GM12864 (cell line): ENCODE measurements around the gene KIF6.
"Not testable (repeated sequence)": the region's sequence is repeated elsewhere in the genome, so short reads cannot be mapped to it uniquely, and the experiment has no call there.

ENCODE experiments used
- DNase-seq: peaks from one replicate; pipeline ENCODE4 v3.0.0-alpha.2; 2011; ENCODE audit warnings: low read depth
- H3K4me3 ChIP-seq: 2 replicates; pipeline ENCODE4 v1.5.1; 2011; ENCODE audit warnings: mild to moderate bottlenecking, low read depth, low read length, control low read depth
- TF ChIP-seq, protein P1 (sequence below): IDR thresholded peaks from 2 replicates; pipeline ENCODE4 v1.5.1; 2011; ENCODE audit warnings: low read depth, mild to moderate bottlenecking, moderate library complexity, low read length, control low read depth, inconsistent platforms; ENCODE audit errors: missing control alignments

Gene KIF6

DNA sequence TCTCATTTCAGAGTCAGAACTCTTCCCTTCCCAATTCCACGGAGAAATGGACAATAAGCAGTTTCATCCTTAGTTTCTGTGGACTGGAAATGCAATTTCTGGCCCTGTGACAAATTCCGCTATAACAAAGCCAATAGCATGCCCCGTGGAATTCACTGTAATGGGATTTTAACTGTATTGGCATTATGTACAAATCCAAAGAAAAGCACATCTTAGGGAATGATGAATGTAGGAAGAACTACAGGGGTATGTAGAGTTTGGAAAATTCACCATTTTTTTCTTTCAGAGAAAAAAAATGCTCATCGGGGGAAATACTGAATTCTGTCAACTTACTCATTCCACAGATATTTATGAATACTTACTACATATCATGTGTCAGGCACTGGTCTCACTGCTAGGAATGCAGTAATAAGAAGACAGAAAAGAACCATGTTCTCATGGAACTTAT lies 43.5 kb downstream of the KIF6 start:
- DNase-seq = no peak
- H3K4me3 ChIP-seq = no peak overlapping the region
- TF ChIP-seq, protein P1, sequence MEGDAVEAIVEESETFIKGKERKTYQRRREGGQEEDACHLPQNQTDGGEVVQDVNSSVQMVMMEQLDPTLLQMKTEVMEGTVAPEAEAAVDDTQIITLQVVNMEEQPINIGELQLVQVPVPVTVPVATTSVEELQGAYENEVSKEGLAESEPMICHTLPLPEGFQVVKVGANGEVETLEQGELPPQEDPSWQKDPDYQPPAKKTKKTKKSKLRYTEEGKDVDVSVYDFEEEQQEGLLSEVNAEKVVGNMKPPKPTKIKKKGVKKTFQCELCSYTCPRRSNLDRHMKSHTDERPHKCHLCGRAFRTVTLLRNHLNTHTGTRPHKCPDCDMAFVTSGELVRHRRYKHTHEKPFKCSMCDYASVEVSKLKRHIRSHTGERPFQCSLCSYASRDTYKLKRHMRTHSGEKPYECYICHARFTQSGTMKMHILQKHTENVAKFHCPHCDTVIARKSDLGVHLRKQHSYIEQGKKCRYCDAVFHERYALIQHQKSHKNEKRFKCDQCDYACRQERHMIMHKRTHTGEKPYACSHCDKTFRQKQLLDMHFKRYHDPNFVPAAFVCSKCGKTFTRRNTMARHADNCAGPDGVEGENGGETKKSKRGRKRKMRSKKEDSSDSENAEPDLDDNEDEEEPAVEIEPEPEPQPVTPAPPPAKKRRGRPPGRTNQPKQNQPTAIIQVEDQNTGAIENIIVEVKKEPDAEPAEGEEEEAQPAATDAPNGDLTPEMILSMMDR = no peak

DNA sequence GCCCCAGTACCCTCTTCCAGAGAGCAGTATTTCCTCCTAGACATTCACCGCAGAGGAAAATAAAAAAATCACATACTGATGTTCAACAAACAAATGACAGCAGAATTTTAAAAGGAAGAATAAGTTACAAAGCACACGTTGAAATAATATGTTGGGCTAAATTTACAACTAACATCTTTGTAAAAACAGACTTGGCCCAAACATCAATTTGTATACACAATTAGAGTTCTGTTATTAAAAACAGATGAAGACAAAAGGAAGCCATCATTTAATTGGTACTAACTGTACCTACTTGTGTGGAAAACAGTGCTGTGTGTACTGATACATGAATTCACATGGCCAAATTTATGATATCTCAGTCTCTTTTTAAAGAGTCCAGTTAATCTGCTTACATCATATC lies 46.3 kb downstream of the KIF6 start:
- no peak overlapping the region for H3K4me3 ChIP-seq
- TF ChIP-seq, protein P1 = no peak
- DNase-seq = no peak

DNA sequence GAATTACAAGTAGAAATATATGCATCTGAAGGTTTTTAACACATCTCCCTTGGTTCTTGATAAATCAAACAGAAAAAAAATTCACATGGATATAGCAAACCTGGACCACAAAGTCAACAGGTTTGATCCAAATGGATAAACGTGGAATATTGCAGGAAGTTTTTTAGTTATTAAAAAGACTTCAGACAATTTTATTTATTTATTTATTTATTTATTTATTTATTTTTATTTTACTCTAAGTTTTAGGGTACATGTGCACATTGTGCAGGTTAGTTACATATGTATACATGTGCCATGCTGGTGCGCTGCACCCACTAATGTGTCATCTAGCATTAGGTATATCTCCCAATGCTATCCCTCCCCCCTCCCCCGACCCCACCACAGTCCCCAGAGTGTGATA lies 47.9 kb downstream of the KIF6 start:
- not testable (repeated sequence) for H3K4me3 ChIP-seq, DNase-seq

DNA sequence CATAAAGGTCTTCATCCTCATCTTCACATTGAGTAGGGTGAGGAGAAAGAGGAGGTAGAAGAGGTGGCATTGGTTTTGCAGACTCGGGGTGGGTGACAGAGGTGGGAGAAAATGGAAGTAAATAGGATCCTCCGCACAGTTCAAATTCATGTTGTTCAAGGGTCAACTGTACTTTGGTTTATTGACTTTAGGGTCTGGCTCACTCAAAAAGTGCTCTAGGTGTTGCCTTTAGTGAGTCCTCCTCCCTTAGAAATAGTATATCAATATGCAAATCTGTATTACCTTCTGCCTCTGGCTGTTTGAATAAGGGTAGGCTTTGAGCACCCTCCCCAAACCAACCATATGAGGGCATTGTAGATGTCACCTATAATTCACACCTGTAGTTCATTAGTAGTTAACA lies 54.7 kb downstream of the KIF6 start:
- TF ChIP-seq, protein P1 = no peak

DNA sequence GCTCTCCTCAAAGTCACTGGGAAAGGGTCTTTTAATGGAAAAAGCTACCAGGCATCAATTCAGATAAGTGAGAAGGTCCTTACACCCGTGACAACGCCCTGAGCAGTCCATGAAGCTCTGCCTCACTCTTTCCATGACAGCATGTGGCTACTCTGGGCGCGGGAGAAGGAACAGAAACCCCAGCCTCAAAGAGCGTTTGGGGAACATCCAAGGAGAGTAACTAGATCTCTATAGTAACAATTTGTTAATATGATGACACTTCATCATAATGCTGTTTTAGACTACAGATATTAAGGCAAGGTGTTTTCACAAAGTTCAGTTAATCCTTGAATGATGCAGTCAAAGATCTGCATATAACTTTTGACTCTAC lies 55.2 kb downstream of the KIF6 start:
- DNase-seq = no peak
- H3K4me3 ChIP-seq = no peak overlapping the region
- TF ChIP-seq, protein P1 = no peak

More for the DNA sequence above, 54.7 kb downstream of the KIF6 start:
- DNase-seq = no peak
- H3K4me3 ChIP-seq = no peak overlapping the region

DNA sequence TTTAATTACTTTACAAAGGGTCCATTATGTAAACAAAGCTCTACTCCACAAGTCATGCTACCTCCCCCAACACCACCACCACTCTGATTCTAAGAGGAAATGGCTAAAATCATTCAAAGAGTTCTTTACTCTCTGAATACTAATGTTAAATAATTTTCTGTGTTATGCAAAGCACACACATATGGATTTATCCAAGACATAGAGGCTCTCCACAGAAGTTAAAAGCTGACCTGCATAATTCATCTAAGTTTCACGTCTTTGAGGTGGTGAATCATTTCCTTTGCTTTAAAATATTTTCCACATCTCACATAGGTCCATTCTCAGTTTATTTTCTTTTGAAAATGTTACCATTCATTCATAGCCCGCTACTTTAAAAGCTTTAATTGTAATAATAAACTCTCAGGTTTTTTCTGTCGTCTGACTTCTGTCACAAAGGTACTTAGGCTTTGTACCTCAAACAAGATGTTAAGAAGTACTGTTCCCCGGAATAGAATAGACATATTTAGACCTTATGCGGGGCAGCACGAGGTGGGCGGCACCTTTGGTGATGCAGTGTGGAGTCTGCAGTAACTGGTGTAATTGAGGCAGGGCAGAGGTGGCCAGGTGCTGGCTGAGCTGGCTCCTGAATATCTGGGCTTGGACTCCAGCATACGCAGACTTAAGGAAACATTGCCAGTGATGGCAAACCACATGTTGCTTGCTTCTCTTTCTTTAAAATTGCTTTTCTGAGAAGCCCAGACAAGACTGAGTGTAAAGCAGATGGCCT lies 55.8 kb downstream of the KIF6 start:
- TF ChIP-seq, protein P1 = no peak
- H3K4me3 ChIP-seq = no peak overlapping the region
- DNase-seq = no peak

DNA sequence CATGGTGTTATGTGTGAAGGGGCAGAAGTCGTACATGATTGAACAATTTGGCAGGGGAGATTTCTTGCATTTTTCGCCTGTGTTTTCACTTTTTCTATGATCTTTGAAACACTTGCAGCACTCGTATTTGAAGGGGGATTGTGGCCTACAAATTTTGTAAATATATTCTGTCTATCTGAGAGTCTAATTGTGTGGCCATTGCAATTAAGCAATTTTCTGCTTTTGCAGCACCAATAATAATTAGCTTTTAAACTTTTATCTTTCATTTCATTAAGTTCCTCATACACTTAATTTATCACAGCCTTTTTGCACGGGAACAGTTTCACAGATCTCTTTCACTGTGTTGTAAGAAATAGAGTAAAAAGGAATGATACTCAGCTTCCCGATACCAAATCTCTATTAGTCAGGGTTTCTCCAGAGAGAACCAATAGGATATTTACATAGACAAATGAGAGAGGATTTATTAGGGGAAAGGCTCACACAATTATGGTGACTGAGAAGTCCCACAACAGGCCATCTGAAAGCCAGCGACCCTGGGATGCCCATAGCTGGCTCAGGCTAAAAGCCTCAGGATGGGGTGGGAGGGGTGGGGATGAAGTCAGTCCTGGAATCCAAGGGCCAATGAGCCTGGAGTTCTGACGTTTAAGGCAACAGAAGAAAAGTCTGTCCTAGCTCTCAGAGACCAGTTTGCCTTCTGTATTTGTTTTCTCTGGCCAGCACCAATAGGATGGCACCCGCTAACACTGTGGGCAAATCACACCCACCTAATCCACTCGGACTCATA lies 58.3 kb downstream of the KIF6 start:
- H3K4me3 ChIP-seq = no peak overlapping the region
- no peak for DNase-seq
- TF ChIP-seq, protein P1 = no peak
